DOHH2 (cell line): ENCODE results near the gene NEK10.

Source experiments
- H3F3A ChIP-seq: fragments of 200-600 bp; sonication (generic), shearing (Covaris generic); 2 replicates; pipeline ENCODE4 v1.6.0; 2016; ENCODE audit warnings: antibody characterized with exemption, mild to moderate bottlenecking; ENCODE audit not compliant: control insufficient read depth, insufficient read depth
- H3K27ac ChIP-seq: fragments of 200-600 bp; sonication (generic); 2 replicates; pipeline ENCODE4 v1.5.1; 2014; ENCODE audit warnings: low read depth, mild to moderate bottlenecking, low read length, moderate library complexity
- H3K27me3 ChIP-seq: fragments of 200-600 bp; sonication (generic); 2 replicates; pipeline ENCODE4 v1.6.1; 2014; ENCODE audit warnings: mild to moderate bottlenecking, low read length, mixed read lengths; ENCODE audit not compliant: control insufficient read depth
- H3K36me3 ChIP-seq: fragments of 200-600 bp; sonication (generic); 2 replicates; pipeline ENCODE4 v1.6.1; 2014; ENCODE audit warnings: mild to moderate bottlenecking, low read length, moderate library complexity, mixed read lengths; ENCODE audit not compliant: control insufficient read depth
- H3K4me1 ChIP-seq: fragments of 200-600 bp; sonication (generic); 2 replicates; pipeline ENCODE4 v1.6.1; 2014; ENCODE audit warnings: mild to moderate bottlenecking, low read length, mixed read lengths; ENCODE audit not compliant: control insufficient read depth
- H3K4me2 ChIP-seq: fragments of 200-600 bp; sonication (generic); 2 replicates; pipeline ENCODE4 v1.6.0; 2014; ENCODE audit warnings: mild to moderate bottlenecking, low read length, moderate library complexity
- H3K4me3 ChIP-seq: fragments of 200-600 bp; sonication (generic); 2 replicates; pipeline ENCODE4 v1.5.1; 2014; ENCODE audit warnings: mild to moderate bottlenecking, low read length, mixed read lengths
- H3K79me2 ChIP-seq: fragments of 200-600 bp; sonication (generic); 2 replicates; pipeline ENCODE4 v1.6.1; 2014; ENCODE audit warnings: mild to moderate bottlenecking, low read length, mixed read lengths; ENCODE audit not compliant: control insufficient read depth
- H3K9me2 ChIP-seq: fragments of 200-600 bp; sonication (generic); replicated peaks from 2 replicates; pipeline ENCODE4 v1.6.1; 2014; ENCODE audit warnings: mild to moderate bottlenecking, low read length, mixed read lengths; ENCODE audit not compliant: control insufficient read depth
- H3K9me3 ChIP-seq: fragments of 200-600 bp; sonication (generic); 2 replicates; pipeline ENCODE4 v1.6.1; 2014; ENCODE audit warnings: antibody characterized with exemption, low read length, mixed read lengths; ENCODE audit not compliant: control insufficient read depth, insufficient read depth
- H4K20me1 ChIP-seq: fragments of 200-600 bp; sonication (generic); 2 replicates; pipeline ENCODE4 v1.6.0; 2014; ENCODE audit warnings: low read depth, mild to moderate bottlenecking, antibody characterized with exemption, low read length, moderate library complexity; ENCODE audit not compliant: control insufficient read depth, insufficient read depth
- EZH2phosphoT487 ChIP-seq: fragments of 200-600 bp; sonication (generic); IDR thresholded peaks from 2 replicates; pipeline ENCODE4 v1.6.1; 2017; ENCODE audit warnings: borderline replicate concordance, mild to moderate bottlenecking, antibody characterized with exemption, low read length, moderate library complexity, mixed read lengths
- TF ChIP-seq, protein P1 (sequence below): fragments of 200-600 bp; sonication (generic); IDR thresholded peaks from one replicate; pipeline ENCODE4 v1.5.1; 2014; ENCODE audit warnings: antibody characterized with exemption, mild to moderate bottlenecking, low read depth, low read length; ENCODE audit not compliant: poor library complexity, severe bottlenecking

NEK10 gene

DNA sequence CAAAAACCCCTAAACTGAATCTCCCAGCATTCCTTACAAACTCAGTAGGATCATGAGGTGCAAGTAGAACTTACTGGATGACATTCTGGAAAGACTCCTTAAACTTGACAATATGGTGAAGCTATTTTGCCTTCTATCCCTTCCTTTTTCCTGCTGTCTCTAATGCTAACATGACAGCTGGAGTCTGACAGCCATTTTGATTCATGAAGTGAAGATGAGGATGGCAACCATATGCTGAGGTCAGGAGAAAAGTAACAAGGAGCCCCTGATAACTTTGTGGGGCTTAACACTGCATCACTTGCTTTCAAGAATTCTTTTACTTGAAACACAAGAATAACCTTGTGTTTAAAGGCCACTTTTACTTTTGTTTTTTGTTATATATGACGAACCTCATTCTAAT lies 15.0 kb upstream of the NEK10 start:
- Histone ChIP-seq H3K4me3 (no peak overlapping the region), H3K9me2 (no peaks in the 10 kb centered on the region), H3K79me2 (no peaks in the 10 kb centered on the region), H3K9me3 (no peaks in the 10 kb centered on the region), H4K20me1 (no peaks in the 10 kb centered on the region), H3K36me3 (peaks cover 77% of the 10 kb centered on the region), H3K27ac (no peak overlapping the region), H3K27me3 (no peaks in the 10 kb centered on the region), H3K4me2 (no peak overlapping the region), H3F3A (no peaks in the 10 kb centered on the region; the same call in 1 of the 2 replicates), H3K4me1 (no peaks in the 10 kb centered on the region)
- no peak for TF ChIP-seq EZH2phosphoT487
- TF ChIP-seq, protein P1, sequence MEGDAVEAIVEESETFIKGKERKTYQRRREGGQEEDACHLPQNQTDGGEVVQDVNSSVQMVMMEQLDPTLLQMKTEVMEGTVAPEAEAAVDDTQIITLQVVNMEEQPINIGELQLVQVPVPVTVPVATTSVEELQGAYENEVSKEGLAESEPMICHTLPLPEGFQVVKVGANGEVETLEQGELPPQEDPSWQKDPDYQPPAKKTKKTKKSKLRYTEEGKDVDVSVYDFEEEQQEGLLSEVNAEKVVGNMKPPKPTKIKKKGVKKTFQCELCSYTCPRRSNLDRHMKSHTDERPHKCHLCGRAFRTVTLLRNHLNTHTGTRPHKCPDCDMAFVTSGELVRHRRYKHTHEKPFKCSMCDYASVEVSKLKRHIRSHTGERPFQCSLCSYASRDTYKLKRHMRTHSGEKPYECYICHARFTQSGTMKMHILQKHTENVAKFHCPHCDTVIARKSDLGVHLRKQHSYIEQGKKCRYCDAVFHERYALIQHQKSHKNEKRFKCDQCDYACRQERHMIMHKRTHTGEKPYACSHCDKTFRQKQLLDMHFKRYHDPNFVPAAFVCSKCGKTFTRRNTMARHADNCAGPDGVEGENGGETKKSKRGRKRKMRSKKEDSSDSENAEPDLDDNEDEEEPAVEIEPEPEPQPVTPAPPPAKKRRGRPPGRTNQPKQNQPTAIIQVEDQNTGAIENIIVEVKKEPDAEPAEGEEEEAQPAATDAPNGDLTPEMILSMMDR = no peak

DNA sequence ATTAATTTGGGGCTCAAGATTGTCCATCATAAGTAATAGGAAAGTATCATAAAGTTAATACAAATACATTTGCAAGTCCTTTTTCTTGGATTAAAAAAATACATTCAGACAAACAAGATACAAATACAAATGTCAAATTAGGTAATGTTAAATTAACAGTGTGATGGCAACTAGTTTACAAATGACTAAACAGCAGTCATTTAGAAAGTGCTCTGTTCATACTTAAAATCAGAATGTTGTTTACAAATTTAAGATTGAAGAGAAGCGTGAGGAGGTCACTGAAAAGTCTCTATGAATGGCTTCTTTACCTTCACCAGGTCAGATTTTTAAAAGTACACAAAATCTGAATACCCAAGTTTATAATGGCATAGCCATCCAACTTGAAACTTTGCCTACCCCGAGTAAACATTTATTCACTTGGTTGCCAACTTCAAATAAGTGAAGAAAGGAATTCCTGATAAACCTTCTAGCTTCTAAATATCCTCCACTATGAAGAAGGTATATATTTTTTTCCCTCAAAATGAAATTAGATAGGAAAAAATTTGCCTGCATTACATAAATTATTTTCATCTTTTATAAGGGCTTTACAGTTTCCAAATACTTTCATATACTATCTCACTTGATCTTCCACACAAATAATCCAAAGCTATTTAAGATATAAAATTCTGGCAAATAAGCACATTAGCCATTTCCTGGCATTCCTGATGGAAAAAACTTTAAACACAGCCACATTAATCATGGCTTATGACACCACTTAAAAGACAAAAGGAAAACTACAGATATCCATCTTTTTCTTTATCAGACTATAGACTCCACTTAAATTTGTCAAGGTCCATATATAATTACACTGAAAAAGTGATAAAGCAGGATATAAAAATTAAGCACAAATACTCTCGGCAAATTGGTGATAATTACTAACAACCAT lies 11.5 kb upstream of the NEK10 start:
- no peak overlapping the region for H3K4me2 ChIP-seq
- no peak overlapping the region for H3K4me3 ChIP-seq
- H3K4me1 ChIP-seq = no peaks in the 10 kb centered on the region
- H3K9me3 ChIP-seq = no peaks in the 10 kb centered on the region
- no peaks in the 10 kb centered on the region for H3K9me2 ChIP-seq
- TF ChIP-seq EZH2phosphoT487 = no peak
- TF ChIP-seq, protein P1 = no peak
- no peaks in the 10 kb centered on the region for H3K27me3 ChIP-seq
- H4K20me1 ChIP-seq = no peaks in the 10 kb centered on the region
- no peak overlapping the region for H3K27ac ChIP-seq
- H3K79me2 ChIP-seq = no peaks in the 10 kb centered on the region
- peaks cover 67% of the 10 kb centered on the region for H3K36me3 ChIP-seq
- peaks cover 6% of the 10 kb centered on the region; the same call in 1 of the 2 replicates for H3F3A ChIP-seq

DNA sequence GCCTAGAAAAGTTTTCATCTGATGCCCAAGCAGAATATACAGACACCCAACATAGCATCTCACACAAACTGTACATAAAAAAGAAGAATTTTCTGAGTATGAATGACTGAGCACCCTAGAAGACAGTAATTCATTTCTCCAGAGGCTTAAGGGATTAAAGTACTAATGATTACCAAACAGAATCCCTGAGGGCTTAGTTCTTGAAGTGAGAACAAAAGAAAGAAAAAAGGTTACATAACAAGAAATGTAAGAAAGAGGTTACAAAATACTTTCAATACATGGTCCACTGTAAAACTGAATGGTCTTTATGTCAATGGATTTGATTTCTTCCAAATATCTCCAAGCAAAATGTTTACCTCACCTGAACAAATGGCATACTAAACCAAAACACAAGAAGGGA lies 9.1 kb upstream of the NEK10 start:
- H3K9me2 ChIP-seq = no peaks in the 10 kb centered on the region
- no peaks in the 10 kb centered on the region for H4K20me1 ChIP-seq
- no peak overlapping the region for H3K27ac ChIP-seq
- TF ChIP-seq, protein P1 = no peak
- no peak for TF ChIP-seq EZH2phosphoT487
- no peaks in the 10 kb centered on the region for H3K79me2 ChIP-seq
- H3K9me3 ChIP-seq = no peaks in the 10 kb centered on the region
- H3K27me3 ChIP-seq = no peaks in the 10 kb centered on the region
- H3K4me3 ChIP-seq = no peak overlapping the region
- H3K4me1 ChIP-seq = no peaks in the 10 kb centered on the region
- H3K36me3 ChIP-seq = peaks cover 47% of the 10 kb centered on the region
- no peak overlapping the region for H3K4me2 ChIP-seq
- H3F3A ChIP-seq = peaks cover 6% of the 10 kb centered on the region; the same call in 1 of the 2 replicates
